HG03045 (cell line): Measurements from ENCODE around the gene CDH4.

Source experiments
- ATAC-seq: cut with Tn5 transposase; IDR thresholded peaks from one replicate; pipeline ENCODE4 v1.9.1; 2021; ENCODE audit warnings: mild to moderate bottlenecking, moderate library complexity; ENCODE audit not compliant: unreplicated experiment

Gene CDH4

DNA sequence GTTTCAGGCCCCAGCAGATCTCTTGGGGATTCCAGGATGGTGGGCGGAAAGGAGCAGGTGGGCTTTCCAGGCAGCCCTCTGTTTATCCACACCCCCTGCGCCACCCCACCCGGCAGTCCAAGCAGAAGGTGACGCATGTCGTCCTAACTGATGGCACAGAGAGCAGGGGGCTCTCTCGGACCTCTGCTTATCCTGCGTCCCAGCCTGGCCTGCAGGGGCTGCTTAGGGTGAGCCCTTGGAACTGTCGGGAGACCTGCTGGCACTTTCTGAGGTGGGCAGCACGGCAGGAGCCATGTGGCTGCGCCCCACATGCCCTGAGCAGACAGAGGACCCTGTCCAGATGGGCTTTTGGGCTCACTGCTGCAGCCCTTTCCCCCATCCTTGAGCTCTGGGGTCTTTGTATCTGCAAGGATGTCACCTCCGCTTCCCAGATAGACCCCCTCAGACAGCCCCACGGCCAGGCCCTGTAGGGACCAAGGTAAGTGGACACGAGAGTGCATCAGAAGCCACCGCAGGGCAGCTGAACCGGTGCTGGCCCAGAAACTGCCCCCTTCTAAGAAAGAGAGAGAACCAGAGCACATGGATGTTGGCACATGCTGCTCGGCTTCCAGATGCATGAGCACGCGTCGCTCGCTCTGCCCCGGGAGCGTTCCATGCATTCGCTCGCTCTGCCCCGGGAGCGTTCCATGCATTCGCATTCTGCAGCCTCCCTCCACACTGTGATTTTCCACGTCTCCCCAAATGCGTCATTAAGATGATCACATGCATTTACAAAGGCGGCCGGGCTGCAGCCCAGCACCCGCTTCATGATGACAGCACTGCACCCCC, 566.9 kb downstream of the CDH4 start:
- ATAC-seq, result no peak

DNA sequence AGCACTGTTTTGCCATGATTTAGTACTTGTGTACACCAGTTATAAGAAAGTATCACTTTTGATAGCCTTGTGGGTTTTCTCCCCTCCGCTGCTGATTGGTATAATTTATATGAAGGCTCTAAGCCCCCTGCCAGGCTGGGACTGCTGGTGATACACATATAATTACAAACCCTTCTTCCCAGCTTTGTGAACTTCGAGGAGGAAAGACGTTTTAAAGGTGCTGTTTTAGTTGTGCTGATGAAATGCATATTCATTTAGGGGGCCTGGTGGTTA, 567.4 kb downstream of the CDH4 start:
- no peak for ATAC-seq

DNA sequence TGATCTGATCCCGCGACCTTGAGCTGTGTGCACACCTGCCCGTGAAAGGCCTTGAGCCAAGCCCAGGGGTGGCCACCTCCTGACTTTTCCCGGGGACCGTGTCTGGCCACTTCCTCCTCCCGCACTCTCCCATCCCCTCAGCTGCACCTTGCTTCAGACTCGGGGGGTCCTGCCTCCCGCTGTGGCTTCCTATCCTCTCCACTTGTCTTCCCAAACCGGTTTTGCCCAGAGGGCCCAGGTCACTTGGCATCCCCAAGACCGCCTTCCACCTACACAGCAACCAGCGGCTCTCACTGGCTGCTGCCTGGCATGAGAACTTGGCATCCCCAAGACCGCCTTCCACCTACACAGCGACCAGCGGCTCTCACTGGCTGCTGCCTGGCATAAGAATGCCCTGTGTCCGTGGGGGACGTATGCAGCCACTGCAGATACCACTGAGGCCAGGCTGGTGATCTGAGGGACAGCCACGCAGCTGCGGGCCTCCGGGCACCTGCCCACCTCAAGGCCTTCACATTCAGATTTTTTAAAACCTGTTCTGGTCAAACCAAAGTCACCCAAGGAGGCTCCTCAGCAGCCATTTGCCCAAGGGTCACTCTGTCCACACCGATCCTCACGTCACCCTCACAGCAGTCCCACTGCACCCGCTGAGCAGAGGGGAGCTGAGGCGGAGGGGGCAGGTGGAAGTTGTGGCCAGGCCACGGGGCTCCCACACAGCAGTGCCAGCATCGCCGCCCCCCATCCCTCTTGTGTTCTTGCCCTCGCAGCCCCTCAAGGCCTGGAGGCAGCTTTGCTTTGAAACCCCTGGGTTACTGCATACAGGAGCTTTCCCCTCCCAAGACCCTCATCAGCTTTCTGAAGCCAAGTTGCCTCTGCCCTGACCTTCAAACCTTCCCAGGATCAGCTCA, 568.1 kb downstream of the CDH4 start:
- ATAC-seq, result no peak

DNA sequence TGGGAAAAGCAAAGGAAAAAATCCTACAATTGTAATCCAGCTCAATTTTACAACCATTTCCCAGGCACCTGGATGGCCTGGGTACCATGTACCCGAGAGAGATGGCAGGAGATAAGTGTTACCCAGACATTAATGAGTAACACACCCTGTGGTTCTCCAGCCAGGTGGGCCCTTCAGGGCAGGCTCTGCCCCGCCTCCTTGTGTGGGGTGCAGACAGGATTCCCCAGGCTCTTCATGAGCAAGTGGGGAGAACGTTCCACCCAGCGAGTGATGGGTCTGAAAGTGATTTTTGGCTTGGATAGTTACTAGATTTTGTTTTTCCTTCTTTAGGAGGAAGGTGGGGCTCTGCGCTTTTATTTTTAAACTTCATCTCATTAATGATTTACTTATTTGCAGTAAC, 569.7 kb downstream of the CDH4 start:
- ATAC-seq, result no peak

DNA sequence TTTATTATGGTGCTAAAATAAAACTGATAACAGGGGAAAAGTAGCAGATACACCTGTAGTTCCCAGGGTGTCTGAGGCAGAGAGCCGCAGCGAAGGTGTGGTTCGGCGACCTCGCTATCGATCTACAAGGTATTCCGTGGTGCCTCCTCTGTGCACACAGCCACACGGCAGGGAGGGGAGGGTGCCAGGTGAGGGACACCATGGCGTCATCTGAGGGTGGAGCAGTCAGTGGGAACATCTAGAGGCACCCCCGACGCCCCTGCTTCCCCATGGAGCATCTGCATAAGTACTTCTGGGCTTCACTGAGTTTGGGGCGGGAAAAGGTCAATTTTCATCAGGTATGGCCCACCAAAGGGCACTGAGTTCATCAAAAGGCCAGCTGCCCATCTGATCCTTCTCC, 570.3 kb downstream of the CDH4 start:
- ATAC-seq, result no peak

DNA sequence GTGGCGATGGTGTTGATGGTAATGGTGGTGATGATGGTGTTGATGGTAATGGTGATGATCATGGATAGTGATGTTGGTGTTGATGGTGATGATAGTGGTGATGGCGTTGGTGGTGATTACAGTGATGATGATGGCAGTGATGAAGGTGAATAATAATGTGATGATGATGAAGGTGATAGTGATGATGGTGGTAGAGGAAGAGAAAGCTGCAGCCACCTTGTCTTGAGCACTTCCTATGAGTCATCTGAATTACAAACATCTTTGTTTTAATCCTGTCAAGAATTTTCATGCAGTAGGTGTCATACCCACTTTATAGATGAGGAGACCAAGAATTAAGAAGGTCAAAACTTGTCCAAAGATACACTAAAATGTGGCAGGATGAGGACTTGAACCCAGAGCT, 571.2 kb downstream of the CDH4 start:
- no peak for ATAC-seq

DNA sequence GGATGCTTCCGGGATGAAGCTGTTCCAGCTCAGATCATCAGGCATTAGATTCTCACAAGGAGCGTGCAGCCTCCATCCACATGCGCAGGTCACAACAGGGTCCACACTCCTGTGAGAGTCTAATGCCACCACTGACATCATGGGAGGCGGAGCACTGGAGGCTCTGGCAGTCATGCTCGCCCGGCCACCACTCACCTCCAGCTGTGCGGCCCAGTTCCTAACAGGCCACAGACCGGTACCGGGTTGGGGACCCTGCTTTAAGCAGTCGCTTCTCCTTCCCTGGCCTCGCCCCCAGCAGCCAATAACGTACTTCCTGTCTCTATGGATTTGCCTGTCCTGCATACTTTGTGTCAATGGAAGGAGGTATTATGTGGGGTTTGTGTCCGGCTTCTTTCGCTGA, 576.8 kb downstream of the CDH4 start:
- no peak for ATAC-seq

DNA sequence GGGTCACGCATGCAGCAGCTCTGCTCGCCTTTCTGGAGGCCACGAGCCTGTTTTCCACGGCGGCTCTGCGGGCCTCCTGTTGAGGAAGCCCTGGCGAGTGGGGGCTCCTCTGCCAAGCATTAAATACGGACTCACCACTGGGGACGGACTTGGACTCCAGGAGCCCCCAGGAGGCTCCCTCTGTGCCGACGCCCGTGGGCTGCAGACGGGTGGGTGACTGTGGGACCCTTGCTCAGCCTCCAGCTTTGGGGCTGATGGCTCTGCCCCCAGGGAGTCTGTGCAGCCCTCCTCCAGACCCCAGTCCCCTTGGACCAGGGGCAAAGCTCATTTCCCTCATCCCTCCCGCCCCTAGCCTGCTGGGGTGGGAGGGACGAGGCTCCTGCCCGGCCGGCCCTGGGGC, 577.5 kb downstream of the CDH4 start:
- no peak for ATAC-seq

DNA sequence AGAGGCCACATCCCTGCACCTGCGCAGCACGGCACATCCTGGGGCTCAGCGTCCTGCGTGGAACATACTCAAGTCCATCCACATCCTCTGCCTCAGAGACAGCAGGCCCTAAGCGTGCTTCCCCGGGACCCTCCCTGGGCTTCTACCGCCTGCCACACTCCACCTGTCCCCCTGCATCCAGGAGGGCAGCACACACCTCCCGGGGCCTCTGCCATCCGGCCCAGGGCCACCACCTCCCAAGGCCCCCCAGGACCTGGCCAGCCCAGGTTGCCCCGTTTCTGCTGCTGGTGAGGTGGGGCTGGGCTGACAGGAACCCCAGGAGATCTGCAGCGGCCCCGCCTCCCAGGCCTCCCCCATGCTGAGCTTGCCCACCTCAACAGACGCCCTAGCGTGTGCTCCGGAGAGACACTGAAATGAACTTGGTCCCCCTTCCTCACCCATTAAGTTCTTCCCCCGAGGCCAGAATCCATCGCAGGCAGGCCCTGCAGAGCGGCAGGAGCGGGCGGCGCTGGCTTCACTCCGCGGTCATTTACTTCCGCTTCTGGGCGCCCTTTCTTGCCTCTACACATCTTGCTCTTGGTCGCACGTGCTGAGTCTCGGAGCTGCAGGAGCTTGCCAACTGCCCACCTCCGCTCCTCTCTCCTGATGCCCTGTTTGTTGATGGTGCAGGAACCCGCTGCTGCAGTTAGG, 578.3 kb downstream of the CDH4 start:
- ATAC-seq, result no peak

DNA sequence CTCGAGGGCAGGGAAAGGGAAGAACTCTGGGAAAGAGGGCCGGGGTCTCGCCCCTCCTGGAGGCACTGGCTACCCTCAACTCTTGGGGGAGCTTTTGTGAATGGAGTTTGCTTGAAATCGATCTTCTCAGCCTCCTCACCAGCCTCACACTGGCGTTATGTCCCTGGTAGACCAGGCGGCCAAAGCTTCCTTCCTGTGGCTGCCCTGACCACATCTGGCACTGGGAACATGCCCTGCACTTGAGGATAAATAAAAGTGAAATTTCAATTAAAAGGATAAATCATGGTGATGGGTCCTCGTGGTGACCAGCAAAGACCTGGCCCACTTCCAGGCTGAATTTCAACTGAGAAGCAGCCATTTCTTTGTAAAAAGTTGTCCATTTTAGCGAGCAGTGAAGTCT, 578.9 kb downstream of the CDH4 start:
- ATAC-seq, result no peak

DNA sequence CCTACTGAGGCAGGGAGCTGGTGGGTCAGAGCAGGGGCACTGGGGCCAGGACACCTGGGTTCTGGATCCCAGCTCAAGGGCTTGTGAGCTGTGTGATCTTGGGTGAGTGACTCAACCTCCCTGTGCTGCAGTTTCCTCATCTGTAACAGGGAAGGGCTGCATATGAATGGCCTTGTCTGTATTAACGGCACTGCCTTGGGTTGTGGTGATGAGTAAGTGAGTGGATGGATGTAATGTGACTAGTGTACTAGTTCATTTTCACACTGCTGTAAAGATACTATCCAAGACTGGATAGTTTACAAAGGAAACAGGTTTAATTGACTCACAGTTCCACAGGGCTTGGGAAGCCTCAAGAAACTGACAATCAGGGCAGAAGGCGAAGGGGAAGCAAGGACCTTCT, 580.1 kb downstream of the CDH4 start:
- no peak for ATAC-seq

DNA sequence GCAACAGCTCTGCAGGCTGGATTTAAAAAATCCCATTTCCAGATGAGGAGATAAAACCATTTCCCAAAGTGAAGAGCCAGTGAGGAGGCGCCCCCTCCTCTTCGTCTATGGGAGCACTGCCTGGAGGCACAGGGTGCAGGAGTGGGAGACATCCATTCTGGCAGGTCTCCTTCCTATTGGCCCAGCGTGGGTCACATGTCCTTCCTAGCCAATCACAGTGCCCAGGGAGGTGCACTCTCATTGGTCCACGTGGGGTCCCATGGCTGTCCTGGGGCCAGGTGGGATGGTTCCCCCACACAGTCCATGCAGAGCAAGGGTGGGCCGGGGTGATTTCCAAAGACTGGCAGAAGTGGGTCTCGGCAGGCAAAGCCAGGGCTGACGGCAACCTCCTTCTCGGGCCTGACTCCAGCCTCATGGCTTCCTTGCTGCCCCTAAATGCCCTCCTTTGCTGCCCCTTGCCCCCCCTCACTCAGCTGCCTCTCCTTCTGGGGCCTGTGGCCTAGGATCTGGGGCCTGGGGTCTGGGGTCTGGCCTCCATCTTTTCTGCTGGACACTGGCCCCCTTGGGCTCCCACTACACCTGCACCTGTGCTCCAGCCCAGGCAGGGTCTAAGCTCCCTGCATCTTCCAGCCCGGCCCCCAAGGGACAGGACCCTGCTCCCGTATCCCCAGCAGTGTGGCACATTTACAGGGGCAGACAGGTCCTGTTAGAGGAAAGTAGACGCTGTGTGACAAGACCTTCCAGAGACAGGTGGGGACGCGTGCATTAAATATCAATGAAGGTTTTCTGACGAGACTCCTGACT, 581.9 kb downstream of the CDH4 start:
- ATAC-seq, result no peak

DNA sequence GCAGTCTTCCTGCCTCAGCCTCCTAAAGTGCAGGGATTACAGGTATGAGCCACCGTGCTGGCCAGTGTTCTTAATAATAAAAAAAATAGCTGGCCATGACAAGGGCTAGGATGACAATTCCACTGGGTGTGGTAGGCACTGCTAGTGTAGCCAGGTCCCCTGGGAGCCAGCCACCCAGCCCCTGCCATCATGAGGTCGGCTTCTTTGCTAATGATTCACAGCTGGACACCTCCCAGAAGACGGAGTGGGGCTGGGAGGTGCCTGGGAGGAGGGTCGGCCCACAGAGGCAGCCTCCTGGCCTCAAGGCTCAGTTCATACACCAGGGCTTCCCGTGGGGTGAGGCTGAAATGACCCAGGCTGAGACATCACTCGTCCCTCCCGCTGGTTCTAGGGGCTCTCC, 583.2 kb downstream of the CDH4 start:
- no peak for ATAC-seq

DNA sequence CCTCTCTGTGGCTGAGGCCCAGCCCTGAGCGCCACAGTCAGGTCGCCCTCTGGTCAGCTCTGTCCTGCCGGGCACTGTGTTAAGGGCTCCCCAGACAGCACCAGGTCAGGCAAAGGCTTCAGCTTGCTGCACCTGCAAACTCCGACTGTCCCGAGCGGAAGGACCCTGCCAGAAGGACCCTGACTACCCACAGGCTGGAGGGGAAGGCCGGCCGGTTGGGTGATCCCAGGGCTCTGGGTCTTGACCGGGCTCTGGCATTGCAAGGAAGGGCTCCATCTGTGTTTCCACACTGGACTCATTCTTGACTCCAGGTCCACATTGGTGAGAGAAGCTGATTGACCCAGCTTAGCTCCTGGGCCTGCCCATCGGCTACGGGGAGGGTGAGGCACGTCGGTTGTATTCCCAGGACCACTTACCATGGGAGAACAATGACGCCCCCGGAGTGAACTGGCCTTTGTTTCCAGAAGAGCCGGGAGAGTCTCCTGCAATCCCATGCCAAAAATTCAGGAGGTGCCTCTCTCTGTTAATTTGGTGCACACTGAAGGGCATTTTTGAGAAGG, 583.8 kb downstream of the CDH4 start:
- no peak for ATAC-seq

DNA sequence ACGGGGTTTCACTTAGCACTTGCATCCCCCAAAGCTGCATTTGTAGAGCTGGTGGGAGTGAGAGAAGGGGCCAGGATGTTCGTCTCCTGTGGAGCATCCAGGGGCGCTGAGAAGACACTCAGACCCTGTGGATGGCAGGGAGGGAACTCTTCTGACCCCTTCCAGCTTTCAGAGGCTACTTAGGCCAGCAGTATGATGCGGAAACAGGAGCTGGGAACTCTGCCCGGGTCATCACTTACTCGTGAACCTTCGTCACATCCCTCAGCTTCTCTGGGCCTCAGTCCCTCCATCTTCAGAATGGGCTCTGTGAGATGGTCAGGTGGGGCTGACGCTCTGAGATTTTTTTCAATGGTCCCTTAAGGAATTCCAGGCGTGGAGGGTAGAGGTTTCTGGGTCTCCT, 585.1 kb downstream of the CDH4 start:
- no peak for ATAC-seq

DNA sequence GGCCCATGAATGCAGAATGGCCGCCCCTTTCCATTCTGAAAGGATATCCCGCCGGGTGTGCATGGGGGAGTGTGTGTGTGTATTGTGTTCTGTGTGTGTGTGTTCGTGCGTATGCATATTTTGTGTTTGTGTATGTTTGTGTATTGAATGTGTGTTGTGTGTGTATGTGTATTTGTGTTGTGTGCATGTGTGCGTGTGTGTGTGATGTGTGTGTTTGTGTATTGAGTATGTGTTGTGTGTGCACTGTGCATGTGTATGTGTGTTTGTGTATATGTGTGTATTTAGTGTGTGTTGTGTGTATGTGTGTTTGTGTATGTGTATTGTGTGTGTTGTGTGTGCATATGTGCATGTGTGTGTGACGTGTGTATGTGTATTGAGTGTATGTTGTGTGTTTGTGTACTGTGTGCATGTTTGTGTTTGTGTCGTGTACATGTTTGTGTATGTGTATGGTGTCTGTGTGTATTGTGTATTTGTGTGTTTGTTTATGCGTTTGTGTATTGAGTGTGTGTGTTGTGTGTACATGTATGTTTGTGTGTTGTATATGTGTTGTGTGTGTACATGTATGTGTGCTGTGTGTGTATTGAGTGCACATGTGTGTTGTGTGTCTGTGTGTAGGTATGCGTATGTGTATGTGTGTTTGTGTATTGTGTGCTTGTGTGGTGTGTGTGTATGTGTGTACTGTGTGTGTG, 587.3 kb downstream of the CDH4 start:
- no peak for ATAC-seq

DNA sequence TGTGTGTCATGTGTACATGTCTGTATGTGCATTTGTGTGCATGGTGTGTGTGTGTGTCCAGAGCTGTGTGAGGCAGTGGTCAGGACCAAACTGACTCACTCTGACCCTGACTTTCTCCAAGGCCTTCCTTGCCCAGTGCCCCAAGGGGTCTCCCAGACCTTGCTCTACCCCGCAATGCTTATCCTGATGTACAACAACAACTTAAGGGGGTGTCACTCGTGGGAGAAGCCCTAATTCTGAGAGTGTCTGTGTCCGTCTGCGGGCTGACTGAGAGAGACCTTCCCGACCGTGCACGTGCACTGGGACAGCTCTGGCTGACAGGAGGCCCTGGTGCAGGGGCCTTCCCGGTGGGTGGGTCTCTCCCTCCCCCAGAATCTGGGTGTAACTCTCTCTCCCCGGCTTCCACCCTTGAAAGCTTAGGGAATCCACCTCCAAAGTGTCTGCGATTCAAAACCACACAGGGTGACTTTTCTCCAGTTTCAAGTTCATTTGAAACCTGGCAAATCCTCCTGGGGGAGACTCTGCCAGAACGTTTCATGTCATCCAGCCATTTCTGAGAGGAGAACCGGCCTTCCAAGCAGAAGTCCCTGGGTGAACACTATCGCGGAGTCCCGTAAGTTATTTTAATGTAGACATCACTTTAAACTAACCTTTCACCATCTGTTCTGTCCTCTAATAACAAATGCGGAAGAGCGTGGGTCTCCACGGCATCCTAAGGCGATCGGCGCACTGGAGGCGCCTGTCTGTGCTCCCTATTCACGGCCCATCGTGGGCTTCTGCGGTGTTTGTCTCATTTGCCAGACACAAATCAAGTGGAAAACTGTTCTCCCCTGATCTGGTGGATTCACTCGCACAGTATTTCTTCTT, 588.1 kb downstream of the CDH4 start:
- no peak for ATAC-seq

DNA sequence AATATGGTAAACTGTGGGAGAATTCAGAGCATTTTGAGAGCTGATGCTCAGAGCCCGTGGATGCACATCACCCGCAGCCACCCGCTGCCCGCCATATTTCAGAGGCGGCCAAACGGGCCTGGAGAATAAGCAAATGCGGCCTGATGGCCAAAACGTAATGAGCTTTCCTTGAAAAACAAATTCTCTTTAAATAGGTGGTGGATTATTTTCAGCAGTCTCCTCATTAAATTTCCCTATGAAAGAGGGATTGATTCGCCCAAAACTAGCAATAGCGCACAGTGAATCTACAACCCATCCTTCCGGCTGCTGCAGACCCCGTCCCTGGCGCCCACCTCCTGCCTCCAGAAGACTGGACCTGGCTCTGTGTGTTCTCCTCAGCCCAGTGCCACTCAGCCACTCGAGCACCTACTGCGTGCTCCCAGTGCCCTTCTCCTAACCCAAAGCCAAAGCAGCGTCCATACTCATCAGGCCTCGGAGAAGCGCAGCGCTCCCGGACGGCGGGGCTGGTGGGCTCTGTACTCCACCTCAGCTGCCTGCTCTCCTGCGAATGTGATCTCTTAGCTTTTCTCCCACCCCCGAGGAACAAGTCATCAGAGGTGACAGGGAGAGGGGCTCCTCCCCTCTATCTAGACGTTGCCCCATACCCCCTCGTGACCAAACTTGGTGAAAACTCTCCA, 588.9 kb downstream of the CDH4 start:
- no peak for ATAC-seq

DNA sequence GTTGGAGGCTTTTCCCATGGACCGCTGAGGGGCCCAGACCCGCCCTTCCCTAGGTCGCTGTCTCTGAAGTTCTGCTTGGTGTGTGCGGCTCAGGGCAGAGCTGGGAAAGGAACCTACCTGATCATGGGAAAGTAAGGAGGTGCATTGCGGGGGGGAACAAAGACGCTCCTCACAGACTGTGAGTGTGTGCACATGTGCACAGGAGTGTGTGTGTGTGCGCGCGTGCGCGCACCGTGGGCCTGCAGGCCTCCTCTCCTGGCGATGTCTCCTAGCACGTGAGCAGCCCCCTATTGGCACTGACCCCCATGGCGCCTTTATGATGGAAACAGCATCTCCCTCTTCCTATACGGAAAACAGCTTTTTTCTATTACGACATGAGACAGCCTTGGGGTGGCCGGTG, 589.5 kb downstream of the CDH4 start:
- no peak for ATAC-seq
